GM12873 (cell line): ENCODE results near the gene RPL36.

ENCODE experiments used
- CTCF ChIP-seq: IDR thresholded peaks from 2 replicates; pipeline ENCODE4 v1.5.1; 2012; ENCODE audit warnings: low read depth, mild to moderate bottlenecking, moderate library complexity, low read length, control low read depth; ENCODE audit not compliant: insufficient read depth; ENCODE audit errors: missing control alignments

The RPL36 gene

GRCh38 chr19:5717215-5717935, 27.3 kb downstream of the RPL36 start:
- no peak for TF ChIP-seq CTCF

GRCh38 chr19:5718037-5718578, 28.0 kb downstream of the RPL36 start:
- no peak for TF ChIP-seq CTCF

GRCh38 chr19:5718579-5719273, 28.6 kb downstream of the RPL36 start:
- TF ChIP-seq CTCF = no peak

- no peak for TF ChIP-seq CTCF
Measured at GRCh38 chr19:5719274-5719960, 29.3 kb downstream of the RPL36 start.

- TF ChIP-seq CTCF = peak; percentile 97
Measured at GRCh38 chr19:5719961-5720790, 30.1 kb downstream of the RPL36 start, which contains the start of the genes CATSPERD and LONP1. Gene CATSPERD (plus strand): TSS chr19:5720637. CDS start chr19:5720738, 101 bp downstream. Gene LONP1 (minus strand): TSS chr19:5720146. CDS start chr19:5720132, 14 bp downstream.

- no peak for TF ChIP-seq CTCF
Measured at GRCh38 chr19:5727453-5728050, 37.5 kb downstream of the RPL36 start.
